NCI-H146 treated with DMSO at 0.1 percent for 48 hours (cell line): ENCODE measurements around the gene LRP5.

Source experiments
- DNase-seq: peaks from one replicate; lab custom pipeline; 2025; ENCODE audit not compliant: unreplicated experiment; lab: John Stamatoyannopoulos, UW

The LRP5 gene

DNA sequence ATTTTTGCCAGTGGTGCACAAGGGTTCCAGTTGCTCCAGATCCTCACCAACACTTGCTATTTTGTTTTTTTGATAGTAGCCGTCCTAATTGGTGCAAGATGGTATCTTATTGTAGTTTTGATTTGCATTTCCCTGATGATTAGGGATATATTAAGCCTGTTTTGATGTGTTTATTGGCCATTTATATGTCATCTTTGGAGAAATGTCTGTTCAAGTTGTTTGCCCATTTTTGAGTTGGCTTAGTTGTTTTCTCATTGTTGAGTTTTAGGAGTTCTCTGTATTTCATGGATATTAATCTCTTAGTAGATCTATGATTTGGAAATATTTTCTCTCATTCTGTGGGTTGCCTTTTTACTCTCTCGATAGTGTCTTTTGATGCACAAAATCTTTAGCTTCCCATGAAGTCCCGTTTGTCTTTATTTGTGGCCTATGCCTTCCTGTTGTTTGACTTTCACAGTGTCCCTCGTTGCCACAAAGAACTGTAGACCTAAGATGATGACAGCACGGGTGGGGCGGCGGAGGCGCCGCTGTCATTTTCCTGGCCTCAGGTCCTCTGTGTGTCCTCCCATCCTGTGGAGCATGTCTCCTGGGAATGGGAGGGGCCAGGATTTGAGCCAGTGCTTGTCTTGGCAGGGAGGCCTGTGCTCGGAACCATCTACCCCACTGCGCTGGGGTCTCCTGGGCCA lies 33.5 kb downstream of the LRP5 start:
- no peak for DNase-seq

DNA sequence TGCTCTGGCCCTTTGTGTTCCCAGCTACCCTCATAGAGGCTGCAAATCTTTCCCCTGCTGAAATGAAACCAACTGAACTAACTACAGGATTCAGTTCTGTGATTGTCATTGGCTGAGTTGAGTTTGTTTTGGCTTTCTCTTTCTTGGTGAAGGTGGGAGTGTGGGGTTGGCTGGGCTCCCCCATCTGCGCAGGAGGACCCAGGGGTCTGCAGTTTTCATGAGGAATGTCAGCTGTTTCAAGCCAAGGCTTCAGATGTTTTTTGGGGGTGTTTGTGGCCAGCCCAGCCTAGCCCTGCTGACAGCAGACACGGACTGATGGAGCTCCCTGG lies 34.0 kb downstream of the LRP5 start:
- DNase-seq: no peak

GRCh38 chr11:68347345-68347744 lies 35.0 kb downstream of the LRP5 start:
- DNase-seq: no peak

GRCh38 chr11:68347841-68348240 lies 35.5 kb downstream of the LRP5 start:
- no peak for DNase-seq

DNA sequence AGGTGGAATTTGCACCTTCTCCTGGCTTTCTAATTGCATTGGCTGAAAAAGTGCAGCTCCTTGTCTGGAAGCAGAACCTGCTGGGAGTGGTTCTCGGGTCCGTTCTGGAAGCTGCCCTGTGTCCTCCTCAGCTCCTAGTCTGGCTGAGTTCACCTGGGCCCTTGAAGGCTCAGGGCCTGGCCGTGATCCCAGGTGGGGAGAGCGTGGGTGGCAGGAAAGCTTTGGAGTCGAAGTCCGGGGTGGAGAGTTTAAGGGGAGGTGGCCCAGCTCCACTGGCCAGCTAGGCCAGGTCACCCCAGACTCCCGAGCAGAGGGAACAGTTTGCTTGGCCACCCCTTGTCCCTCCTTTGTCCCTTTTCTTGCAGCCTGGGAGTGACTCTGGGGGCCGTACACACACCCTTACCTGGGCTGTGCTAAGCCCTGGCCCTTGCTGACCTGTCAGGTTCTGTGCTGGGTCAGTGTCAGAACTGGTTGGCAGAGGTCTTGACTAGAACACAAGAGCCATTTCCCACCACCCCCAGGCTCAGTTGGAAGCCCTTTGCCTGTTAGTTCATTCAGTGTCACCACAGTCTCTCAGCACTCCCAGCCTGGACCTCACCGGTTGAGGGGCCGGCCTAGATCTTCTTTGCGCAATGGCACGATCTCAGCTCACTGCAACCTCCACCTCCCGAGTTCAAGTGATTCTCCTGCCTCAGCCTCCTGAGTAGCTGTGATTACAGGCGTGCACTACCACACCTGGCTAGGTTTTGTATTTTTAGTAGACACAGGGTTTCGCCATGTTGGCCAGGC lies 37.3 kb downstream of the LRP5 start:
- no peak for DNase-seq

DNA sequence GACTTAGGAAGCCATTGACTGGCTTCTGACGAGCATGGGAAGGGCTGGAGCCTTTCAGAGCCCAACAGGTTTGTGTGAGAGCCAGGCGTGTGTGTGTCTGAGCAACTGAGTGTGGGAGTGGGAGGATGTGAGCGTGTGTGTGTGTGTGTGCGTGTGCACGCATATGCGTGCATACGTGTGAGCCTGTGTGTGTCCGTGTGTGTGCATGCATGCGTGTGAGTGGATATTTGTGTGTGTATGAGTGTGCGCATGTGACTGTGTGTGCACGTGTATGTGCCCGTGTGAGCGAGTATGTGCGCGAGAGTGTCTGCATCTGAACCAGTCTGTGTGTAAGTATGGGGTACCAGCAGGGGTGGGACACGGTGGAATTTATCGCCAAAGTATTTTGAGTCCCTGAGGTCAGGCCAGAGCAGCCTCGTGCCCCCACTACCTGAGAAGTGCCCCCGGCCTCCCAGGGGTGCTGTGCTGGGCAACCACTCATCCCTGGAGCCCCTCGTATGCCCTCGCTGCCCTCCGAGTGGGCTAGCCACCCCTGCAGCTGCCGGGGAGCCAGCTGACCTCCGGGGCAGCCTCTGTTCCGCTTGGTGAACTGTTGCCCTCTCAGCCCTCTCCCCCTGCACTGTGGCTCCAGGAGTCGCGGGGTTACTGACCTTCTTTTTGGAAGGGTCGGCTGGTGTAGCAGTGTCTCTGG lies 38.5 kb downstream of the LRP5 start:
- DNase-seq: no peak

DNA sequence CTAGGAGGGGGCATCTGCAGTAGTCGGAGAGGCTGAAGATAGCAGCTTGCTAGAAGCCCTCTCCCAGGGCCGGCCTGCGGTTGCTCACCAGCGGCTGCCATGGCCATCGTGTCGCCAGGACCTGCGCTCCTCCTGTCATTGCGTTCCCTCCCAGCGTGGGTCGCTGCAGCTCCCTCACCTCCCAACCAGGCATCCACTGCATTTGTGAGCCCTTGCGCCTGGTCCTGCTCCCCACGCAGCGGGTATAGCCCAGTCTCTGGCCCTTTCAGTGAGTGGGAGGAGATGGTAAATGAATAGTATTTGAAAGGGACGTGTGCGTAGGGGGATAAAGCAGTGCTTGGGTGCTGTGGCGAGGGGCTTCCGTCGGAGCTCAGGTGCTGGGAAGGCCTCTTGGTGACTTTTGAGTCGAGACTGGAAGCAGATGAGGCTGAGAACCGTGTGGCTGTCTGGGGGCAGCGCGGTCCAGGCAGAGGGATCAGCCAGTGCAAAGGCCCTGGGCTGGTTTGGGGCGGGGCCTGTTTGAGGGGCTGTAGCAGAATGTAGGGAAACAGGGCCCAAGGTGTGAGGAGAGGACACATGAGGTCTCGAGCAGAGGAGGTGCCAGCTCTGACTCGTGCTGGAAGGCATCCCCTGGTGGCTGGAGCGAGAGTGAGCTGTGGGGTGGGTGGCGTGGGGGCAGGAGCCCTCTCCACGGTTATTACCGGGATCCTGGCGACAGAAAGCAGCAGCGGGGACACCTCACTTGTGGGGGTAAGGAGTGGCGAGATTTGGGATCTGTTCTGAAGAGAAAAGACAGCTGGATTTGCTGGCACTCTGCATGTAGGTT lies 39.3 kb downstream of the LRP5 start:
- DNase-seq: no peak

GRCh38 chr11:68352591-68352990 lies 40.2 kb downstream of the LRP5 start:
- DNase-seq: no peak

- no peak for DNase-seq
Observed at GRCh38 chr11:68353118-68353517, 40.7 kb downstream of the LRP5 start.

DNA sequence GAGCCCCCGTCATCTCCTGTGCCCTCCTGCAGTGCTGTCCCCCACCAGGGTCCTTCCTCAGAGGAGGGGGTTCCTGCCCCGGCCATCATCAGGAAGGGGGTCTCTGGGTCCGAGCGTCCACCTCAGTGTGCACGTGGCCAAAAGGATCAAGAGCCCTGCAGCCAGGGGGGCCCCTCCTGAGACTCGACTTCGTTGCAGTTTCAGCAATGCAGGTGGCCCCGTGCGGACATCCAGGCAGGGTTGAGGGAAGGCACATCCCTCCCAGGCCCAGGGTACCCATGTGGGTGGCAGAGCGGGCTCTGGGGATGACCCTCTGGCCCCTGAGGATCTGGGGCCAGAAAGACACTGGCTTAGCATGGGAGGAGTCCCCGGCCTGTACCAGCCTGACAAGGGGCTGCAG lies 41.3 kb downstream of the LRP5 start:
- no peak for DNase-seq

DNA sequence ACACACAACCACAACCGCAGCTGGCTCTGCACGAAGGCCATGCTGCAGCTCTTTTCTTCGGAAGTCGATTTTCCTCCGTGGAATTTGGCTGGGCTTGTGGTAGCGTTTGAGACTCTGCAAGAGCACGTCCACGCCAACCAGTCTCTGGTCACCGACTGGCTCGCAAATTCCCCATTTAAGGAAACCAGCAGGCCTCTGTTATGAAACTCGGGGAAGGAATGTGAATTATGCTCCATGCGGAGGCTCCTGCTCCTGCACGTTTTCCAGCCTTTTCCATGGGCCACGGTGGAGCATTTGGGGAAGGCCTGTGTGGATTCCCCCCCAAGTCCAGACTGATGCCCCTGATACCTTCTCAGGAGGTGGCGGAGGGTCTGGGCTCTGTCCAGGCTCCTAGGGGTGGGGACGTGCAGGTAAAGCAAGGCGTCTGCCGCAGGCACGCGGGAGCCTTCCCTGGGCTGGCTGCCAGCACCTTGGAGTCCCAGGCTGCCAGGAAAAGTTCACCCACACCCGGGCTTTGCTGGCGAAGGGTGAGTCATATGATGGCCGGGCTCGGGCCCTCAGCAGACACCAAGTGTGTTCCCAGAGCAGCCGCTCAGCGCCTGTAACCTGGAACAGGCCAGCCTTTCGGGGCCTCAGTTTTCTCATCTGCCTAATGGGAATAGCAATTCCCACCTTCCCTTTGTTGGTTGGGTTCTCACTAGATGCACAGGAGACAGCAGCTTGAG lies 41.9 kb downstream of the LRP5 start:
- no peak for DNase-seq

DNA sequence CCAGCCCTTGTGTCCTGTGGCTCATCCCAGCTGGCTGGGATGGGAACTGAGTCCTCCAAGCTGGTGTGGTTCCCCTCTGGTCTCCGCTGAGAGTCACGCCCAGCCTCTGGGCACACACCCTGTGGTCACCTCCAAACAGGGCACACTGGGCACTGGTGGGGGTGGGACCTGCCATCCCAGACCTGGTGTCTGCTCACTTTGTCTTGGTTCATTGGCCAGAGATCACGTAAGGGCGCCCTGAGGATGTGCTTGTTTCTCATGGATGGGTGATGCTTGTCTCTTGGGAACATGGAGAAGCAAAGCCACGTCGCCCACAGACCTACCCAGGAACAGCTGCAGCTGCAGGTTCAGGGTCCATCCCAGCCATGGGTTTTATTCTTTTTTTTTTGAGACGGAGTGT lies 43.1 kb downstream of the LRP5 start:
- no peak for DNase-seq

DNA sequence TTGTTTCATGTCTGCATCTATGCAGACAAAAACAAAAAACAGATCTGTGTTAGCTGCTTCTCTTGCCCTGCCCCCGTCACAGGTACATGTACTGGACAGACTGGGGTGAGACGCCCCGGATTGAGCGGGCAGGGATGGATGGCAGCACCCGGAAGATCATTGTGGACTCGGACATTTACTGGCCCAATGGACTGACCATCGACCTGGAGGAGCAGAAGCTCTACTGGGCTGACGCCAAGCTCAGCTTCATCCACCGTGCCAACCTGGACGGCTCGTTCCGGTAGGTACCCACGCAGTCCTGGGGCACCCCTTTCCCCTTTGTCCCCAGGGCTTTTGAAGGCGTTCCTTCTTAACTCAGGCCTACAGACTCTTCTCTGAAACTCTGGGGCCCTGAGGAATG lies 45.2 kb downstream of the LRP5 start:
- no peak for DNase-seq

DNA sequence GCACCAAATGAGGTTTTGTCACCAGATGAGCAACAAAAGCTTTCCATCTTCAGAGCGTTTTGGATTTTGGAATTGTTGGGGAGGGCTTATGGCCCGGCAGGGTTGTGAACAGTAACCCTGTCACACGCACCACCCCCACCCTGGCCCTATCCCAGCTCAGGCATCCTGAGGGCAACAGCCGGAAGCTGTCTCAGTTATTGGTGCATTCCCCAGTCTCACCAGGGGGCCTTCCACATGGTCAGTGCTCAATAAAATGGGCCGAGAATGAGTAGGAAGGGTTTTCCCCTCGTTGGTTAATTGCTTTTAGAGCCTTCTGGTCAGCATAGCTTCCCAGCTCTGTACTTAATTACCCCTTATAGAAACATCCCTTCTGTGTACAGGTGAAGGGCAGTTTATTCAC lies 46.0 kb downstream of the LRP5 start:
- DNase-seq: no peak

GRCh38 chr11:68361702-68362101 lies 49.3 kb downstream of the LRP5 start:
- no peak for DNase-seq

DNA sequence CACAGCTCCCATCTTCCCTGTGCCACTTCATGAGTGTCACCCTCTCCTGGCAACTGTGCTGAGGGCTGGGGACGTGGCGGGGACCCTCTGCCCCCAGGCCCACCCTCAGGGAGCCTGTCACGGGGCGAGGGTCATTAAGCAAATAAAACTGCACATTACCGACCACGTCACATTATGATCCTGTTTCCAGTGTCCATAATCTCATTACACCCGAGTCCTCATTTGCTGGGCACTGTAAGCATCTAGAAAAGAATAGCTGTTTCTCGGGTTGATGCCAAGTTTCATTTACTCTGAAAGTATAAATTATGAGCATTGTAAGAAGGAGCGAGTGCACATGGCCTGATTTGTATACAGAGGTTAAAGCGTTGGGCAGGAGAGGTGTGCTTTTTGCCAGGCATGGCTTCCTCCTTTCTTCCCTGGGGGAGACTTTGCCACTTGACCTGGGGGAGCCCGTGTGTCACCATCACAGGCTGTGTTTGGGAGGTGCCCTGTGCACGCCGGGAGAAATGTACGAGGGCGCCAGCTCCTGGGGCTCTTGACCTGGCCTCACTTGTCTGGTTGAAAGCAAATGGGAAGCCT lies 50.5 kb downstream of the LRP5 start:
- no peak for DNase-seq

GRCh38 chr11:68363776-68364175 lies 51.4 kb downstream of the LRP5 start:
- DNase-seq: no peak

GRCh38 chr11:68364581-68364980 lies 52.2 kb downstream of the LRP5 start:
- DNase-seq: no peak

GRCh38 chr11:68365943-68366435 lies 53.6 kb downstream of the LRP5 start:
- no peak for DNase-seq

DNA sequence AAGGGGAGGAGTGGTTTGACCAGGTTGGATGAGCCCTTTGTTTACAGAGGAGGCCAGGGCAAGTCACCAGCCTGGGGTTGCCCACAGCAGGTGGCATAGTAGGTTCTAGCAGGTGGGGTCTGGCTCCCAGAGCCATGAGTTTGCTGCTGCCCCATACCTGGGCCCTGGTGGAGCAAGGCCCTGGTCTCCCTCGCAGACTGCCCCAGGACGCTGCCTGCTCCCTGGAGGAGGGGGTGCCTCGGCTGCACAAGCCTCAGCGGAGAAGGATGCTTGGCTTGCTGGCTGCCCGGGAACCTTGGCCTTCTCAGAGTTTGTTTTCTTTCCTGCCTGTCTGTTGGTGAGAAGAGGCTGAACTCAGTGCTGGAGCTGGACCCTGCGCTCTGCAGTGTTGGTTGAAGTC lies 54.9 kb downstream of the LRP5 start:
- no peak for DNase-seq
